HPDE6-E6E7 (cell line): ENCODE data around the gene ZNF217.
A peak's percentile ranks its signal among the peaks of the same experiment; 100 is the strongest.
"Not testable (repeated sequence)": the region's sequence is repeated elsewhere in the genome, so short reads cannot be mapped to it uniquely, and the experiment has no call there.

ENCODE experiments used
- DNase-seq: peaks from one replicate; pipeline ENCODE4 v3.0.0; 2011; ENCODE audit warnings: missing footprints; ENCODE audit errors: extremely low spot score

The ZNF217 gene

GRCh38 chr20:53593466-53594007, at the start of gene ZNF217:
Gene ZNF217, minus strand, starts transcription at chr20:53593839. Its CDS starts 11,013 bp downstream, at chr20:53582826.
- not testable (repeated sequence) for DNase-seq

- DNase-seq = peak; percentile 100
These were observed 49.6 kb upstream of the ZNF217 start for GRCh38 chr20:53643031-53643832.

- DNase-seq = peak; percentile 85
These were observed 48.8 kb upstream of the ZNF217 start for GRCh38 chr20:53642196-53643030.

GRCh38 chr20:53639647-53640440, 46.2 kb upstream of the ZNF217 start:
- DNase-seq = no peak

- no peak for DNase-seq
These were observed 45.5 kb upstream of the ZNF217 start for GRCh38 chr20:53639128-53639527.

- DNase-seq = not testable (repeated sequence)
These were observed 43.7 kb upstream of the ZNF217 start for GRCh38 chr20:53637310-53637709.

- DNase-seq = no peak
These were observed 43.0 kb upstream of the ZNF217 start for GRCh38 chr20:53636540-53637097.

- no peak for DNase-seq
These were observed 41.6 kb upstream of the ZNF217 start for GRCh38 chr20:53635221-53635620.

GRCh38 chr20:53631909-53632662, 38.4 kb upstream of the ZNF217 start:
- DNase-seq = no peak

GRCh38 chr20:53629436-53629835, 35.8 kb upstream of the ZNF217 start:
- DNase-seq = no peak

GRCh38 chr20:53628758-53629157, 35.1 kb upstream of the ZNF217 start:
- DNase-seq = not testable (repeated sequence)

GRCh38 chr20:53628076-53628475, 34.4 kb upstream of the ZNF217 start:
- DNase-seq = no peak

GRCh38 chr20:53627001-53627400, 33.4 kb upstream of the ZNF217 start:
- not testable (repeated sequence) for DNase-seq

GRCh38 chr20:53626584-53626983, 32.9 kb upstream of the ZNF217 start:
- no peak for DNase-seq

GRCh38 chr20:53625311-53626129, 31.9 kb upstream of the ZNF217 start:
- no peak for DNase-seq

- not testable (repeated sequence) for DNase-seq
These were observed 31.2 kb upstream of the ZNF217 start for GRCh38 chr20:53624927-53625250.

- peak; percentile 70 for DNase-seq
These were observed 30.0 kb upstream of the ZNF217 start for GRCh38 chr20:53623454-53624211.

- DNase-seq = no peak
These were observed 29.5 kb upstream of the ZNF217 start for GRCh38 chr20:53623134-53623453.
